Measurements from ENCODE around the gene MARK3.
A peak's percentile ranks its signal among the peaks of the same experiment; 100 is the strongest.

MARK3 gene

DNA sequence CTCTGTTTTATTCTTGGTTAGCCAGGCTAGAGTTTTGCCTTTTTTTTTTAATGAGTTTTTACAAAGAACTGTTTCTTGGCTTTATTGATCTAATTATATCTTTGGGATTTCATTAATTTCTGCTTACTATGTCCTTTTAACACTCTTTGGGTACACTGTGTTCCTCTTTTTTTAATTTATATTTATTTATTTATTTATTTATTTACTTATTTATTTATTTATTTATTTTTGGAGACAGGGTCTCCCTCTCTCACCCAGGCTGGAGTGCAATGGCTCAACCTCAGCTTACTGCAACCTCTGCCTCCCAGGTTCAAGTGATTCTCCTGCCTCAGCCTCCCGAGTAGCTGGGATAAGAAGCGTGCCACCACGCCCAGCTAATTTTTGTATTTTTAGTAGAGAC is 15.1 kb upstream of the MARK3 start:
- no peak for DNase-seq

DNA sequence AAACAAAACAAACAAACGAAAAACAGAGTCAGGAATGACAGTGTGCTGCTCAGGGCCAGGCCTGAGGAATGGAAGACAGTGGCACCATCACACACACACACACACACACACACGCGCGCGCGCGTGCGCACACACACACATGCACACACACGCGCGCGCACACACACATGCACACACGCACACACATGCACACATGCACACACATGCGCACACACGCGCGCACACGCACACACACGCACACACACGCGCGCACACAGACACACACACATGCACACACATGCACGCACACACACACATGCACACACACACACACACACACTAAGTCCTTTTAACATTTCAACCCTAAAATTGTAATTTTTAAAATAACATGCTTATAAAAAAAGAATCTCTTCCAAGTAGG is 13.2 kb upstream of the MARK3 start:
- DNase-seq: no peak

DNA sequence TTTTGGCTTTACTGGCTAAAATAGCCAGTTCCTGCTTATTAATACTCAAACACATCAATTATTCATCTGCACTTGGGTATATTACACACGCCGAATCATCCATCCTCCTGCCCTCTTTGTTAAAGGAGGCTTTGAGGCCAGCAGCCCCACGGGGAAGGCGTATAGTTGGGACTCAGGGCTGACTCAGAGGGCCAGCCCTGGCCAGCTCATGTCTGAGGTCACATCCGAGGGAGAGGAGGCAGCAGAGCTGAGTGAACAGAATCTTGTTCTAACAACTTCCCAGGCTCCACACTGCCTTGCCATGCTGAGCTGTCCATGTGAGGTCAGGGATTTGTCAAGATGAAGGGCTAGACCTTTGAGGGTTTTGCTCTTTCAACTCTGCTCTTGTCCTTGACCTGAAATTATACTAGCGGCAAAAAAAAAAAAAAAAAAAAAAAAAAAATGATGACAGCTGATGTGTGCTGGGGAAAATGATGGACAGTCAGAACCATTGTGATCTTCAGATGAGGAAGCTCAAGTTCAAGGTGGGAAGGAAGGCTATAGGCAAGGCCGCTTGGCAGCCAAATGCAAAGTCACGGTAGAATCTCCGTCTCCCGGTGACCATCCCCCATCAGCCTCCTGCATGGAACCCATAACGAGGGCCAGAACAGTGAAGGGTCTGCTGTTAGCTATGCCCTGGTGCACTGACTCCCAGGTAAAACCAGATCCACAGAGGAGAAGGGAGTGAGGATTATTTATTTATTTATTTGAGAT is 12.5 kb upstream of the MARK3 start:
- DNase-seq: peak; percentile 54

DNA sequence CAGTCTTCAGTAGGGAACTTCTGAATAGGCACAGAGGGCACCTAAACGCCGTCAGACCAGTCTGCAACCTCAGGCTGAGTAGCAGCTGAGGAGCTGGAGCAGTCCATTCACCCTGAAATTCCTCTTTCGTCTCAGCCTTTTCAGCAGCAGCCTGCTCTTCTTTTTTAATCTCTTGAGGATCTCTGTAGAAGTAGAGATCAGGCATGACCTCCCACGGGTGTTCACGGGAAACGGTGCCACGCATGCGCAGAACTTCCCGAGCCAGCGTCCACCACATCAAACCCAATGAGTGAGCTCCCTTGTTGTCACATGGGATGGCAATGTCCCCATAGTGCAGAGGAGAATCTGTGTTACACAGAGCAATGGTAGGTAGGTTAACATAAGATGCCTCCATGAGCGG is 11.1 kb upstream of the MARK3 start:
- DNase-seq: peak; percentile 80

DNA sequence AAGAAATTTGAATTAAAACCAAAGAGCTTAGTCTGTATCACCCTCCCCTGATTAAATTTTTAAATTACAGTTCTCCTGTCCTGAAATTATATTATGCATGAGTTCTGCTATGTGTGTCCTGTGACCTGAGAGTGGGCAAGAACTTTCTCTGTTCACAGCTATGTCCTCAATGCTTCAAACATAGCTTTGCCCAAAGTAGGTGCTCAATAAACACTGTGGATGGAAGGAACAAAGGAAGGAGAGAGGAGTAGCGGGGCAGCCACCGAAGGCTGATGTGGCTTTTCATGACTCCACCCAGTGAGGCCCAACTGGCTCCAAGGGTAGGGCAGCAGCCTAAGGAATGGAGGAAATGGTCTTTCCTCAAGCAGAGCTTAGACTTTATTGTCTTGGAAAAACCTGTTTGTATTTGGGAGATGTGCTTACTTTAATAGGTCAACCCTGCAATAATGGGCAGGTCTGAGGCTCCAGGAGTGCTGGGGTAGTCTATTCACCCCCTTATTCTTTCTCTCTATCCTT is 7.6 kb upstream of the MARK3 start:
- DNase-seq: no peak

DNA sequence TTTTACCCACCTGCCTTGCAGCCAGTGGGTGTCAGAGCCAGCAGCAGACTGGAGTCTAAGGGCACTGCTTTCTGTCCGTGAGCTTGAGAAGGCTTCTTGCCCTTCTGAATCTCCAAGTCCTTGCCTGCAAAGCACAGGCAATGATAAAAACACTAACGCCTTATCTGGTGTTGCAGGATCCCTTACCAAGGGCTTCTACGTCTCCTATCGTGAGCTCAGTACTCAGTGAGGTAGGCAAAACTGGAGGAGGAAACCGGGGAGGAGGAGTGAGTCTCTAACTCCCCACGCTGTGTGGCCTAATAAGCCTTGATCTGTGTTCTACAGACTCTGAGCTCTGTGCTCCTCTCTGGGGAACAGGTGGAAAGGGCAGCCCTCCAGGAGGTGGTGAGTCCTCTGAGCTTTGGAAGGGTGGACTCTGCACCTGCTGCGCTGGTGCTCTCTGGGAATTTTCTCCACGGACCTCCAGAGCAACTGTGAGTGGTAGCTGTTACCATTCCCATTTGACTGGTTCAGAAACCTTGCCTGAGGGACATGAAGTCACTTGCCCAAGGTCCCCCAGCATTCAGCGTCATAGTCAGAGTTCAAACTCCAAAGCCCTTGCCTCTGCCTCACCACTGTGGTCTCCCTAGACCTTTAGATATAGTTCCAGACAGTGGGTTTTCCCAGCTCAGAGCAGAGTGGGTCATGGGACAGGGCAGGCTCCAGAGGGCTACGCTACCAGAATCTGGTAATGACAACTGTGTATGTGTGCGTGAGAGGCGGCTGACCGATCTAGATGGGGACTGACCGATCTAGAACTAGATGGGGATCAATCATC is 7.0 kb upstream of the MARK3 start:
- DNase-seq: no peak

DNA sequence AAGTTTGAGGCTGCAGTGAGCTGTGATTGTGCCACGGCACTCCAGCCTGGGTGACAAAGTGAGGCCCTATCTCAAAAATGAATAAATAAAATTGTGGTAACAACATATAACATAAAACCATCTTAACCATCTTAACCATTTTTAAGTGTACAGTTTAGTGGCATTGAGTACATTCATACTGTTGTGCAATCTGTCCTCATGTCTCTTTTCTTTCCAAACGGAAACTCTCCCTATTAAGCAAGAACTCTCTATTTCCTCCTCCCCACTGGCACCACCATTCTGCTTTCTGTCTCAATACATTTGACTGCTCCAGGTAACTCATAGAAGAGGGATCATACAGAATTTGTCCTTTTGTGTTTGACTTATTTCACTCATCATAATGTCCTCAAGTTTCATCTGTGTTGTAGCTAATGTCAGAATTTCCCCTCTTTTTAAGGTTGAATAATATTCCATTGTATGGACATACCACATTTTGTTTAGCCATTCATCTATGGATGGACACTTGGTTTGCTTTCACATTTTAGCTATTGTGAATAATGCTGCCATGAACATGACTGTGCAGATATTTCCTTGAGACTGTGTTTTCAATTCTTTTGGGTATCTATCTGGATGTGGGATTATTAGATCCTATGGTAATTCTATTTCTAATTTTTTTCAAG is 4.4 kb upstream of the MARK3 start:
- no peak for DNase-seq

DNA sequence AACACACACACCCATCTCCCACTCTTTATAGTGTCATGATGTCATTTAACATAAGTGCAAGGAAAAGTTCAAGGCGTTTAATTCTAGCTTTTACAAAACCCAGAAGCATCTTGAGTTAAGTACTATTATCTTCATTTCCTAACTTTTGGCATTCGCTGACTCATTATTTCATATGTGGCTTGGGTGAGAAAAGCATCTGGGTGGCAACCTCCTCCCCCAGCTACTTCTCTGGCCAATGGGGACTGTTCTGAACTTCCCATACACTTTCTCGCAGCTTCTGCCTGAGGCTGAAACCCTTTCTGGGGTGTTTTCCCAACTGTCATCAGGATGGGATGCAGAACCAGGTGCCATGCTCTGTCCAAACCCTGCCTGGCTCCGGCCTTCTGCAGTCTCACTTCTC is 2.8 kb upstream of the MARK3 start:
- no peak for DNase-seq

DNA sequence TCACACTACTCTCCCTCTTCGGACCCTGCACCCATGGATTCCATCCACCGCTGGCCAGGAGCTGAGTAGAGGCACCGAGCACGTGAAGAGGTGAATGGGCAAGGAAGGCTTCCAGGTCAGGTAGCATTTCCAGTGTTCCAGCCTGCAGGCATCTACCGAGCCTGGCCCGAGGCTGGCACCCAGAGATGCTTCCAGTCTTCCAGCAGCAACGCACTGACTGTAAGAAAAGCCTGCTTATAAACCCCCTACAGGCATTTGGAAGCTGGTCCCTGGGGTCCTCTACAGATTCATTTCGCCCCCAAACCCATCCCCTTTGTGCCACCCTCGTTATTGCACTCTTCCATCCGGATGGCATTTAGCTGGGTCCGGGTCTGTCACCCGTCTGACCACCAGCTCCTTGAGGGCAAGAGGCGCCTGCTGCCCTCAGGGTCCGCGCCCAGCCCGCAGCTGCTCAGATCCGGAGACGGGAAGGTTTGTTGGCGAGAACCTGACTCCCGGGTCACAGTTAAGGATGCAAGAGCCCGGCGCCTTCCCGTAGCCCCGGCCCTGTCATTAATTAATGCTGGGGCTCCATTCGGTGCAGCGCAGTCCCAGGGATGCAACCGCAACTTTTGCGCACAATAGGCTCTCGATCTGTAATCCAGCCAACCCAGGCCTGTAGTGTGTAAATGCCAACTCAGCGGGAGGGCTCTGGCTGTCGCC is 614 bp upstream of the MARK3 start:
- DNase-seq: peak; percentile 48

DNA sequence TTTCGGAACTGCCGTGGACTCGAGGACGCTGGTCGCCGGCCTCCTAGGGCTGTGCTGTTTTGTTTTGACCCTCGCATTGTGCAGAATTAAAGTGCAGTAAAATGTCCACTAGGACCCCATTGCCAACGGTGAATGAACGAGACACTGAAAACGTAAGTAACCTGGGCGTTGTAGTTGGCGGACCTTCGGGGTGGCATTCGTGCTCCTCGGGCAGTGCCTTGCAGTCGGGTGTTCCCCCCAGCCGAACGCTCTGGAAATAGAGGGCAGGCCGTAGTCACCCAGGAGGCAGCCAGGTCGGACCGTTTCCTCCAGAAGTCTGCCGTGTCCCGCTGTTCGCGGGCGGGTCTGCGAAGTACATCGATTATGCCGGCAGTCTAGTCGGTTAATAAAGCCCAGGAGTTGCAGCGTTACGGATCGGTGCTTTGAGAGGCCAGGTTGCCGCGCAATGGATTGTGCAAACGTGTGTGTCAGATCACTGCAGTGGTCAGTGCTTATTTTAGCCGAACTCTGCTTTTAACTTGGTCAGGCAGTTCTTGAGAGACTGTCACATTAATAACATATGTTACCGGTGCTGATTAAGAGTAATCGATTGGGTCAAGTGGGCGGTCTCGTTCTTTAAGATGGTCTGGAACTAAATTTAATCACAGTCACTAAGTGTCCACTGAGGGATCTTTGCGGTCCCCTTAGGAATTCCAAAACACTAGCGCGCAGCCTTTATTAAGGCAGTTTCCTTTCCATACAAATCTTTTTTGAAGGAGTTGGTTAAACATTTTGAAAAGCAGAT is 906 bp downstream of the MARK3 start:
- peak; percentile 46 for DNase-seq

DNA sequence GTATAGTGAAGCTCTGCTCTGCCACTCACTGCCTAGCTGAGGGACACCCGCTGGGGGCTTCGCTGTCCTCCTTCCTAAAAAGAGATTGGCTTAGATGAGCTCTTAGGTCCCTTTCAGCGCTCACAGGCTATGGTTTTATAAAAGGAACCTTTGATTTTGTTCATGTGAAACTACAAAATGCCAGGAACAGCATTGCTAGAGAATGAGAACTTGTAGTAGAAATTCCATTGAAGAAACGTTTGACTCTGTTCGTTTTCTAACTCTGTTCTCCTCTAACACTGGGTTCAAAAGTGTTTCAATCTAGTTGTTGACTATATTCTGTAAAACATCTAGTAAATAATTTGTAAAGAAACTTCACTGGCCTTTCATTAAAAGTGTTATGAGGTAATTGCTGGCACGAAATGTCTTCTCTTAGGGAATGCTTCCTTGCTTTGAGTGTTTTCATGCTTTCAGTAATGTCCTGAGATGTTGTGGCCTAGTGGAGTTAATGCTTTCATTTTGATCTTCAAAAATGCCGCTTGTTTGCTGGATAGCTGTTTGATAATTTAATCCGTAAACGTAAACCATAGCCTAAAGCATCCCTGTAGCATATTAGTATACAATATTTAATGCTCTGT is 1.6 kb downstream of the MARK3 start:
- no peak for DNase-seq

DNA sequence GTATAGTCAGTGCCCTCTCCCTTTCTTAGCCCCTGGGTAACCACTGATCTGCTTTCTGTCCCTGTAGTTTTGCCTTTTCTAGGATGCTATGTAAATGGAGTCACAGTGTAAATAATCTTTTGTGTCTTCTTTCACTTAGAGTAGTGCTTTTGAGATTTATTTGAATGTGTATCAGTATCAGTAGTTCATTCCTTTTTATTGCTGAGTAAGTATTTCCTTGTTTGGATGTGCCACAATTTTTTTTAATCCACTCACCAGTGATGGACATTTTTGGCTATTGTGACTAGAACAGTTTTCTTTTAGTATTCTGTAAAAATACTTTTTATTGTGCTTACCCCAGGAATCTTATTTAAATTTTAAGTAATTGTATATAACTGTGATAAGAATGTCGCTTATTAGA is 3.4 kb downstream of the MARK3 start:
- DNase-seq: no peak

DNA sequence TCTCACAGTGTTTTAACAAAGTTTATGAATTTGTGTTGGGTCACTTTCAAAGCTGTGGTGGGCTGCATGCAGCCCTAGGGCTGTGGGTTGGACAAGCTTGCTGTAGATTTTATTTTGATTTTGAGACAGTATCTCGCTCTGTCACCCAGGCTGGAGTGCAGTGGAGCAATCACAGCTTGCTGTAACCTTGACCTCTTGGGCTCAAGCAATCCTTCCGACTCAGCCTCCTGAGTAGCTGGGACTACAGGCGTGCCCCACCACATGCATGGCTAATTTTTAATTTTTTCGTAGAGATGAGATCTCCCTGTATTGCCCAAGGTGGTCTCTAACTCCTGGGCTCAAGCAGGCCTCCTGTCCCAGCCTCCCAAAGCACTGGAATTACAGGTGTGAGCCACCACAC is 5.4 kb downstream of the MARK3 start:
- no peak for DNase-seq

DNA sequence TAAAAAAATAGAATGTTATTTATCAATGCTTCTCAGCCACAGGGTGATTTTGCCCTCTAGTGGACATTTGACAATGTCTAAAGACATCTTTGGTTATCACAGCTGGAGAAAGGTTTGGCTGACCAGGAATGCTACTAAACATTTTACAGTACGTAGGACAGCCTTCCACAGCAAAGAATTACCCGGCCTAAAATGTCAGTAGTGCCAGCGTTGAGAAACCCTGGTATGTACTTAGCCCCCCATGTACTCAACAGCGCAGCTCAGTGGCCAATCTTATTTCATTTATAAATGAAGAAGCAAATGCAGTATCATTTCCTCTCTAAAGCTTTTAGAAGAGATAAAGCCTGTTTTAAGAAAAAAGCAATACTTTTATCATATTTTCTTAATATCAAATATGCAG is 5.8 kb downstream of the MARK3 start:
- DNase-seq: peak; percentile 53

DNA sequence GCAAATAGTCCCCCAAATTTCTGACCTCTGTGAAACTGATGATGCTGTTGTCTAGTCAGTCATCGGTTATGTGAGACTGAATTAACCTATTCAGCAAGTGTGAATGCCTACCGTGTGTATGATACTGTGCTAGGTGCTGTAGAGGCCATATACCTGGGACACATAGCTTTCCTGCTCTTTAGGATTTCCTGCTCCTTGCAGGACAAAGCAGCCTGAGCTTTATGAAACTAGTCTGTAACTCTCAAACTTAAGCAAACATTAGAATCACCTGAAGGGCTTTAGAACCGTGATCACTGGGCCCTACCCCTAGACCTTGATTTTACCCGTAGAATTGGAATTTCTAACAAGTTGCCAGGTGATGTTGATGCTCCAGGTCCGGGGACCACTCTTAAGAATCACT is 6.9 kb downstream of the MARK3 start:
- DNase-seq: no peak

DNA sequence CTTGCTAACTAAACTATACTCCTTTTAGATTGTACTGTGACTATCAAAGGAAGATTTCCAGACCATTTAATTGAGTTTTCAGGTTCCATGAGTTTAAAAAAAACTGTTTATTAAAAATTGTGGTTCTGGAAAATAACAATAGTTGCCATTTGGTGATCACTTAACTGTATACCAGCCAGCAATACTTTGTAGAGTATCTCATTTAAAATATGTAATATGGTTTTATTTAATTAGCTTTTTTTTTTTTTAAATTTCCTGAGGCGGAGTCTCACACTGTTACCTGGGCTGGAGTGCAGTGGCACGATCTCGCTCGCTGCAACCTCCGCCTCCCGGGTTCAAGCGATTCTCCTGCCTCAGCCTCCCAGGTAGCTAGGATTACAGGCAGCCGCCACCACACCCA is 7.4 kb downstream of the MARK3 start:
- DNase-seq: no peak

DNA sequence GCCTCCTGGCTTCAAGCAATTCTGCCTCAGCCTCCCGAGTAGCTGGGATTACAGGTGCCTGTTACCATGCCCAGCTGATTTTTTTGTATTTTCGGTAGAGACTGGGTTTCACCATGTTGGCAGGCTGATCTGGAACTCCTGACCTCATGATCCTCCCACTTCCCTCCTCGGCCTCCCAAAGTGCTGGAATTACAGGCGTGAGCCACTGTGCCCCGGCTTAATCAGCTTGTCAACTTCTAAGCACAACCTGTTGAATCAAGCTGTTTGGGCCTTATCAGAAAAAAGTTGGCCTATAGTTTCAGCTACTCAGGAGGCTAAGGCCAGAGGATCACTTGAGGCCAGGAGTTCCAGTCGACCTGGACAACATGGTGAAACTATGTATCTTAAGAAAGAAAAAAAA is 7.9 kb downstream of the MARK3 start:
- DNase-seq: no peak

DNA sequence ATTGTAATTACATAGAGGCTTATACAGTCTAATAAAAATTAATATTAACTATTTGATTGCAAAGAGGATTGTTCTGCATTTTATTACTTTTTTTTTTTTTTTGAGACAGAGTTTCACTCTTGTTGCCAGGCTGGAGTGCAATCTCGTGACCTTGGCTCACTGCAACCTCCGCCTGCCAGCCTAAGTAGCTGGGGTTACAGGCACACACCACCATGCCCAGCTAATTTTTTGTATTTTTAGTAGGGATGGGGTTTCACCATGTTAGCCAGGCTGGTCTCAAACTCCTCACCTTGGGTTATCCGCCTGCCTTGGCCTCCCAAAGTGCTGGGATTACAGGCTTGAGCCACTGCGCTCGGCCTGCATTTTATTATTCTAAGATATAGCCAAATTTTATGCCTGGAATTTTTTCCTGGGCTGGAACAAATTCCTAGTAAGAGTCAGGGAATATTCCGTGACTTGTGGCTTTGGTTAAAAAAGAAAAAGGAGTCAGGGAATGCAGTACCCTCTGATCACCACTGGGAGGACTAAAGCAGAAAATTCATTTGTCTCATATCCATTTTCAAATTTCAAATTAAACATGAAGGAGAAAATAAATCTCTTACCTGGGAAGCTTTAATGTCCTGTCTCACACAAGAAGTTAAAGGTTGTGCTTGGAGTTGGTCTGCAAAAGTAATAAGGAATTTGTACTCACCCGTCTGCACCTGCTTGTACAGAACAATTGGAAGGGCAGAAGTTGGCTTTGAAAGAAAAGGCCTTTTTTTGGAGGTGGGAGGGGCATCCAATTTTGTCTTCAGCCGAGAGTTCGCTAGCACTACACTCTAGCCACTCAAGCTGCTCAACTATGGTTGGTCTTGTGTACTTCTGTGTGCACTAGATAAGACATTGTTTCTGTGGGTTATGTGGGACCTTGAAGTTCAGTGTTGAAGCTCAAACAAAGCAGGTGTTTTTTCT is 8.7 kb downstream of the MARK3 start:
- DNase-seq: peak; percentile 26

DNA sequence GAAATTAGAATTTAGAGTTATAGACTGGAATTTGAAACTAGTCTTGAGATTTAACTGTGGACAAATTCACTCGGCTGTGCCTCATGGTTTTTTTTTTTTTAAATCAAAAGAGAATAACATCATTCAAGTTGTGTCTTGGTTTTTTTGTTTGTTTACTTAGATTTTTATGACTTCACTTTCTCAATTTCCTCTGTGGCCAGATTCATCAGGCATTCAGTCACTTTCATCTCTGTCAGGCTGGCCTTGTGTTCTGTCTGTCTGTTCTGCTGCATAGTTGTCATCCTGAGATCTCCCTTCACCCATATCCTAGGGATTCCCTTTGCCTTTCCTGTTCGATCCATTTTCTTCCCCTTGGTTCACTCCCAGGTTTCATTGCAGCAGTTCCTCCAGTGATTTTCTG is 10.0 kb downstream of the MARK3 start:
- no peak for DNase-seq

DNA sequence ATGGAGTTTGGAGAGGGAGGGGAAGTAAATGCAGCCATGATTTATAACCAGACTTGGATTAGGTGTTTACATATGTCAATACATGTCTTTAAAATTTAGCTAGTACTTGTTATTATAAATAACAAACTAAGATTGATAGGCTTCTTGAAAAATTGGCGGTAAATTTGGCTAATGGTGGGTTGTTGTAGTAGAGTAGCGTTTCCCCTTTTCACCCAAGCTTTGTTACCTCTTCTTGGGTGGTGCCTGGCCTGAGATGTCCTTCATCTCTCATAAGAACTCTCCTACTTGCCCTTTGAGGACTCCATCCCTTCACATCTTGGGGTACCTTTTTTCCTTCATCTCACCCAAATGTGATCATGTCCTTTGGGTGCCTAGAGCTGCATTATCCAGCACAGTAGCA is 11.2 kb downstream of the MARK3 start:
- no peak for DNase-seq

Data from DMS53 (cell line).